Thyroid gland (tissue), 4 donors: ENCODE measurements around the gene CHST13. TPM values are rescaled to one million over a fixed set of nuclear protein-coding genes. Genes with fewer than 3 reads are reported as not detected.

Experiments used
- DNase-seq, 2 donors: peaks; one replicate each; pipeline ENCODE4 v3.0.0-alpha.2; 2019
- H3K27ac ChIP-seq, 3 donors: fragments of 200-600 bp; sonication (generic); 1 replicate in 2 of 3; 2 replicates in 1 of 3; pipeline ENCODE4 v1.5.1; 2016 to 2019; ENCODE audit warnings: mild to moderate bottlenecking in 1 of 3, moderate library complexity in 1 of 3
- H3K27me3 ChIP-seq: fragments of 200-600 bp; sonication (generic); one replicate; pipeline ENCODE4 v1.5.1; 2019
- H3K36me3 ChIP-seq, 2 donors: fragments of 200-600 bp; sonication (generic); one replicate each; pipeline ENCODE4 v1.5.1; 2016 to 2019
- H3K4me1 ChIP-seq, 2 donors: fragments of 200-600 bp; sonication (generic); one replicate each; pipeline ENCODE4 v1.5.1; 2017 to 2019
- H3K4me3 ChIP-seq, 3 donors: fragments of 200-600 bp; sonication (generic); replicated peaks in 1 of 3; 1 replicate in 2 of 3; 2 replicates in 1 of 3; pipeline ENCODE4 v1.5.1; 2016; ENCODE audit warnings: mild to moderate bottlenecking in 1 of 3
- H3K9me3 ChIP-seq: fragments of 200-600 bp; sonication (generic); one replicate; pipeline ENCODE4 v1.5.1; 2017
- POLR2A ChIP-seq, 2 donors: fragments of 450-650 bp; IDR thresholded peaks; one replicate each; pipeline ENCODE4 v1.6.1; 2017; ENCODE audit warnings: antibody characterized with exemption in 2 of 2, mild to moderate bottlenecking in 2 of 2, moderate library complexity in 1 of 2
- WGBS, 2 donors: methylation state at CpG; one replicate each; pipeline ENCODE4 v1.1.5; 2017; 5-methylcytosine and 5-hydroxymethylcytosine counted together
- intact Hi-C: fragments of 100-400 bp; cut with DNase I; formaldehyde crosslinking; loops from one replicate; pipeline ENCODE4 v1.15.1; 2023
- total RNA-seq, 4 donors: library from RNA; depleted of rRNA; stranded (reverse); fragments of >200 nt; gene quantifications; one replicate each; pipeline ENCODE4 v1.2.3, GENCODE V29; 2016
- TF ChIP-seq, protein P1 (sequence below), 6 experiments: fragments of 200-600 bp in 3 of 6; fragments of 450-650 bp in 3 of 6; sonication (generic) in 3 of 6; IDR thresholded peaks; one replicate each; pipeline ENCODE4 v1.5.1; 2016 to 2019; ENCODE audit warnings: antibody characterized with exemption in 6 of 6, mild to moderate bottlenecking in 2 of 6, inconsistent platforms in 1 of 6, moderate library complexity in 1 of 6

CHST13 gene
- total RNA-seq, 4 donors from 2014 or later, result 0.13 to 0.56 TPM; not detected in 2

DNA sequence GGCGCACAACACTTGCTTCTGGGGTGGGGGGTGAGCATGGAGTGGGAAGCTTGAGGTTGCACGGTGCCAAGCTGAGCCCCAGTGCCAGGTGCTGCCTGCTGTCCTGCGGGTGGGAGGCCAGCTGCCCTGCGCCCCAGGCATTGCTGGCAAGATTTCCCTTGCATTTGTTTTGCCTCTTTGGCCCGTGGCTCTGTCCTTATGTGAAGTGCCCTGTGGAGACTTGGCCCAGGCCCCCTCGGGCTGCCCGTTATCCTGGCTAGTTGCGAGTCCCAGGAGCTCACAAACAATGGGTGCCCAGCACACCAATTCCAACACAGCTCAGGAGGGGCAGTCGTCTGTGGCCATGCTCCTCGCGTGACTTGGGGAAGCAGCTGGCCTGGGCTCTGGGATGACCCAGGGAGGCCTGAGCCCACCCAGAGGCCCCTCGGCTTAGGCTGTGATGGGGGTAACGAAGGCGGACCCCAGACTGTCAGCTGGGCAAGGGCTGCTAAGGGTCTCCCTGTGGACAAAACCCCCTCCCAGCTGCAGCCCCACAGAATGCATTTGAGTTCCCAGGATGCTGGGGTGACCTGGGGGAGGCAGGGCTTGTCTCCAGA lies 28.8 kb downstream of the CHST13 start:
- TF ChIP-seq, protein P1, sequence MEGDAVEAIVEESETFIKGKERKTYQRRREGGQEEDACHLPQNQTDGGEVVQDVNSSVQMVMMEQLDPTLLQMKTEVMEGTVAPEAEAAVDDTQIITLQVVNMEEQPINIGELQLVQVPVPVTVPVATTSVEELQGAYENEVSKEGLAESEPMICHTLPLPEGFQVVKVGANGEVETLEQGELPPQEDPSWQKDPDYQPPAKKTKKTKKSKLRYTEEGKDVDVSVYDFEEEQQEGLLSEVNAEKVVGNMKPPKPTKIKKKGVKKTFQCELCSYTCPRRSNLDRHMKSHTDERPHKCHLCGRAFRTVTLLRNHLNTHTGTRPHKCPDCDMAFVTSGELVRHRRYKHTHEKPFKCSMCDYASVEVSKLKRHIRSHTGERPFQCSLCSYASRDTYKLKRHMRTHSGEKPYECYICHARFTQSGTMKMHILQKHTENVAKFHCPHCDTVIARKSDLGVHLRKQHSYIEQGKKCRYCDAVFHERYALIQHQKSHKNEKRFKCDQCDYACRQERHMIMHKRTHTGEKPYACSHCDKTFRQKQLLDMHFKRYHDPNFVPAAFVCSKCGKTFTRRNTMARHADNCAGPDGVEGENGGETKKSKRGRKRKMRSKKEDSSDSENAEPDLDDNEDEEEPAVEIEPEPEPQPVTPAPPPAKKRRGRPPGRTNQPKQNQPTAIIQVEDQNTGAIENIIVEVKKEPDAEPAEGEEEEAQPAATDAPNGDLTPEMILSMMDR (IDR thresholded peaks at IDR 0.05), result no peak
- TF ChIP-seq POLR2A (IDR thresholded peaks at IDR 0.05), result no peak

GRCh38 chr3:126553284-126554084 lies 29.5 kb downstream of the CHST13 start:
- TF ChIP-seq POLR2A (IDR thresholded peaks at IDR 0.05), result no peak
- TF ChIP-seq, protein P1 (IDR thresholded peaks at IDR 0.05), result no peak

More for the DNA sequence above, 28.8 kb downstream of the CHST13 start:
- no peaks in the 10 kb centered on the region for H3K27me3 ChIP-seq
- H3K27ac ChIP-seq, result no peak overlapping the region
- no peaks in the 10 kb centered on the region for H3K36me3 ChIP-seq
- no peaks in the 10 kb centered on the region for H3K9me3 ChIP-seq
- H3K4me3 ChIP-seq, result no peak overlapping the region
- intact Hi-C loops, result no loop called here
- 78% methylated on average over 11 of the region's 14 CpGs; no CpG with 5 or more reads in 1 of the 2 donors for WGBS, 2 donors
- no peaks in the 10 kb centered on the region for H3K4me1 ChIP-seq
- DNase-seq, result no peak

GRCh38 chr3:126554560-126555525 lies 30.9 kb downstream of the CHST13 start:
- no peak overlapping the region for H3K4me3 ChIP-seq
- H3K9me3 ChIP-seq, result no peaks in the 10 kb centered on the region
- H3K27ac ChIP-seq, result no peak overlapping the region
- intact Hi-C loops, result no loop called here
- TF ChIP-seq POLR2A (IDR thresholded peaks at IDR 0.05), result no peak
- TF ChIP-seq, protein P1 (IDR thresholded peaks at IDR 0.05), result no peak
- no peaks in the 10 kb centered on the region for H3K36me3 ChIP-seq
- 89 to 97% methylated on average over 16 to 18 of the region's 19 CpGs for WGBS, 2 donors
- H3K27me3 ChIP-seq, result no peaks in the 10 kb centered on the region
- no peaks in the 10 kb centered on the region for H3K4me1 ChIP-seq
- no peak for DNase-seq

More at GRCh38 chr3:126553284-126554084, 29.5 kb downstream of the CHST13 start:
- no peaks in the 10 kb centered on the region for H3K27me3 ChIP-seq
- H3K36me3 ChIP-seq, result no peaks in the 10 kb centered on the region
- intact Hi-C loops, result no loop called here
- no peaks in the 10 kb centered on the region for H3K9me3 ChIP-seq
- no peaks in the 10 kb centered on the region for H3K4me1 ChIP-seq
- 66 to 73% methylated on average over 17 to 19 of the region's 19 CpGs for WGBS, 2 donors
- H3K4me3 ChIP-seq, result no peak overlapping the region
- no peak overlapping the region for H3K27ac ChIP-seq
- no peak for DNase-seq

DNA sequence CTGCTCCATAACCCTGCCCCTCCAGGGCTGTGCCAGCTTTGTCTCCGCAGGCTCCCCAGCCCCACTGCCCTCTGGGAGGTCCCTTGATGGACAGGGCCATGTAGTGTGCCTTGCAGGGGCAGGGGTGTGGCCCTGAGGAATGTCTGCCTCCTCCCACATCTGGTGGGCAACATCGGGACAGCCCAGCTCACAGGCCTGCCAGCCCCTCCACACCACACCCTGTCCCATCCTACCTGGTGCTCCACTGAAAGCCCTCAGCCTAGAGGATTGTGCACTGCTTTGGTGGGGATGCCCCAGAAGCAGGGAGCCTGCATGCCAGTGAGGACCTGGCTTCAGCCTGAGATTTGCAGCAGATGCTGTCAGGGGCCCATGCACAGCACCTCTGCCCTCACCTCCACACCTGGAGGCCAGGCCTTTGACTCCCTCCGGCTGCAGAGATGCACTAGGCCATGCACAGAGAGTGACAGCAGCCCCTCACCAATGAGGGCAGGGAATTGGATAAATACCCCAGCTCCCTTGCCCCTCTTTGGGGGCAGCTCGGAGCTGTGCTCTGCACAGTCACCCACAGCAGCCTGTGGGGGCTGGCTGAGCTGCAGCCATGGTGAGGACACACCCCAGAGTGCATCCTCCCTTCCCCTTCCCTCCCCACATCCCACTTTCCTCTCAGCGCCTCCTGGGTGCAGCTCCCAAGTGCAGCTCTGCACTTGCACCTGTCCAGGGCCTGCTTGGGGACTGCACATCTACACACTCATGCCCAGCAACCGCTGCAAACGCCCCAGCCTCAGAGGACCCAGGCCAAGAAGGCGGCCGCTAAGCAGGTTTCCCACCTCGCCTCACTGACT lies 32.1 kb downstream of the CHST13 start:
- H3K27ac ChIP-seq, result no peak overlapping the region
- no peaks in the 10 kb centered on the region for H3K9me3 ChIP-seq
- H3K4me1 ChIP-seq, result no peaks in the 10 kb centered on the region
- no peaks in the 10 kb centered on the region for H3K27me3 ChIP-seq
- no peak for DNase-seq
- intact Hi-C loops, result no loop called here
- WGBS, 2 donors, result 74 to 80% methylated on average over 8 of the region's 10 CpGs
- H3K36me3 ChIP-seq, result no peaks in the 10 kb centered on the region
- TF ChIP-seq POLR2A (IDR thresholded peaks at IDR 0.05), result no peak
- TF ChIP-seq, protein P1 (IDR thresholded peaks at IDR 0.05), result no peak
- no peak overlapping the region for H3K4me3 ChIP-seq
